GM19467 (cell line): Measurements from ENCODE around the gene HMCN2.
"Not testable (repeated sequence)": the region's sequence is repeated elsewhere in the genome, so short reads cannot be mapped to it uniquely, and the experiment has no call there.

Experiments used
- ATAC-seq: cut with Tn5 transposase; IDR thresholded peaks from one replicate; pipeline ENCODE4 v1.9.1; 2021; ENCODE audit warnings: mild to moderate bottlenecking, moderate library complexity; ENCODE audit not compliant: unreplicated experiment

The HMCN2 gene

GRCh38 chr9:130262771-130263170 is 2.8 kb upstream of the HMCN2 start:
- no peak for ATAC-seq

GRCh38 chr9:130263601-130264413 is 1.8 kb upstream of the HMCN2 start:
- no peak for ATAC-seq

GRCh38 chr9:130264414-130265350 is 878 bp upstream of the HMCN2 start:
- ATAC-seq = no peak

GRCh38 chr9:130266236-130267098 is 907 bp downstream of the HMCN2 start:
- no peak for ATAC-seq

- ATAC-seq = no peak
Observed at GRCh38 chr9:130267930-130268329, 2.4 kb downstream of the HMCN2 start.

- ATAC-seq = no peak
Observed at GRCh38 chr9:130268521-130269211, 3.1 kb downstream of the HMCN2 start.

- ATAC-seq = no peak
Observed at GRCh38 chr9:130271473-130271872, 5.9 kb downstream of the HMCN2 start.

- ATAC-seq = no peak
Observed at GRCh38 chr9:130275156-130275555, 9.6 kb downstream of the HMCN2 start.

- ATAC-seq = no peak
Observed at GRCh38 chr9:130276121-130276520, 10.6 kb downstream of the HMCN2 start.

- ATAC-seq = no peak
Observed at GRCh38 chr9:130276955-130277354, 11.4 kb downstream of the HMCN2 start.

- not testable (repeated sequence) for ATAC-seq
Observed at GRCh38 chr9:130277525-130277924, 12.0 kb downstream of the HMCN2 start.

GRCh38 chr9:130283539-130284248 is 18.1 kb downstream of the HMCN2 start:
- no peak for ATAC-seq

- no peak for ATAC-seq
Observed at GRCh38 chr9:130284249-130284625, 18.7 kb downstream of the HMCN2 start.

- ATAC-seq = no peak
Observed at GRCh38 chr9:130284690-130285089, 19.1 kb downstream of the HMCN2 start.

- no peak for ATAC-seq
Observed at GRCh38 chr9:130285271-130285670, 19.7 kb downstream of the HMCN2 start.

GRCh38 chr9:130286072-130286770 is 20.7 kb downstream of the HMCN2 start:
- no peak for ATAC-seq

- ATAC-seq = no peak
Observed at GRCh38 chr9:130286781-130287428, 21.3 kb downstream of the HMCN2 start.

GRCh38 chr9:130287736-130288135 is 22.2 kb downstream of the HMCN2 start:
- no peak for ATAC-seq

GRCh38 chr9:130288393-130288792 is 22.8 kb downstream of the HMCN2 start:
- ATAC-seq = no peak
